HG02852 (cell line): Measurements from ENCODE around the gene TMC2.
A peak's percentile ranks its signal among the peaks of the same experiment; 100 is the strongest.

Experiments used
- ATAC-seq: cut with Tn5 transposase; IDR thresholded peaks from one replicate; pipeline ENCODE4 v1.9.1; 2021; ENCODE audit warnings: mild to moderate bottlenecking, moderate library complexity; ENCODE audit not compliant: unreplicated experiment

Gene TMC2

GRCh38 chr20:2619337-2619736 lies 83.0 kb downstream of the TMC2 start:
- ATAC-seq, result no peak

- no peak for ATAC-seq
These were observed 83.7 kb downstream of the TMC2 start for GRCh38 chr20:2619961-2620595.

- no peak for ATAC-seq
These were observed 87.8 kb downstream of the TMC2 start for GRCh38 chr20:2624190-2624589.

- ATAC-seq, result no peak
These were observed 88.7 kb downstream of the TMC2 start for GRCh38 chr20:2625062-2625461.

GRCh38 chr20:2626853-2627541 lies 90.6 kb downstream of the TMC2 start:
- no peak for ATAC-seq

- no peak for ATAC-seq
These were observed 94.9 kb downstream of the TMC2 start for GRCh38 chr20:2631228-2631627.

GRCh38 chr20:2633381-2633780 lies 97.0 kb downstream of the TMC2 start:
- ATAC-seq, result no peak

GRCh38 chr20:2637246-2637645 lies 100.9 kb downstream of the TMC2 start:
- no peak for ATAC-seq

- no peak for ATAC-seq
These were observed 103.9 kb downstream of the TMC2 start for GRCh38 chr20:2640260-2640659.

GRCh38 chr20:2640899-2641298 lies 104.5 kb downstream of the TMC2 start:
- no peak for ATAC-seq

GRCh38 chr20:2643708-2644107 lies 107.3 kb downstream of the TMC2 start:
- no peak for ATAC-seq

- peak; percentile 79 for ATAC-seq
These were observed 115.7 kb downstream of the TMC2 start, which contains the start of gene NOP56 for GRCh38 chr20:2651772-2652723. NOP56 (plus strand) TSS chr20:2652632; CDS start chr20:2652661, 29 bp downstream.

- peak; percentile 43 for ATAC-seq
These were observed 116.6 kb downstream of the TMC2 start for GRCh38 chr20:2652724-2653555.

- ATAC-seq, result no peak
These were observed 117.4 kb downstream of the TMC2 start for GRCh38 chr20:2653556-2654383.

GRCh38 chr20:2654384-2654822 lies 118.0 kb downstream of the TMC2 start:
- no peak for ATAC-seq

- no peak for ATAC-seq
These were observed 118.5 kb downstream of the TMC2 start for GRCh38 chr20:2654831-2655230.

GRCh38 chr20:2655331-2656116 lies 119.2 kb downstream of the TMC2 start:
- ATAC-seq, result no peak

GRCh38 chr20:2656471-2657117 lies 120.2 kb downstream of the TMC2 start:
- no peak for ATAC-seq
